Erythroblast (primary cell): ENCODE measurements around the gene XPR1.

Source experiments
- GATA1 ChIP-seq: IDR thresholded peaks from 2 replicates; pipeline ENCODE4 v1.6.1; 2011; ENCODE audit warnings: low read depth, mild to moderate bottlenecking, control low read depth, low read length, moderate library complexity
- POLR2A ChIP-seq: IDR thresholded peaks from 2 replicates; pipeline ENCODE4 v1.6.1; 2011; ENCODE audit warnings: mild to moderate bottlenecking, low read length

- TF ChIP-seq POLR2A (no peak), GATA1 (no peak)
Observed at GRCh38 chr1:180769889-180770288, 138.1 kb downstream of the XPR1 start.
